ENCODE measurements around the gene IGLL5.

- TF ChIP-seq, protein P1, sequence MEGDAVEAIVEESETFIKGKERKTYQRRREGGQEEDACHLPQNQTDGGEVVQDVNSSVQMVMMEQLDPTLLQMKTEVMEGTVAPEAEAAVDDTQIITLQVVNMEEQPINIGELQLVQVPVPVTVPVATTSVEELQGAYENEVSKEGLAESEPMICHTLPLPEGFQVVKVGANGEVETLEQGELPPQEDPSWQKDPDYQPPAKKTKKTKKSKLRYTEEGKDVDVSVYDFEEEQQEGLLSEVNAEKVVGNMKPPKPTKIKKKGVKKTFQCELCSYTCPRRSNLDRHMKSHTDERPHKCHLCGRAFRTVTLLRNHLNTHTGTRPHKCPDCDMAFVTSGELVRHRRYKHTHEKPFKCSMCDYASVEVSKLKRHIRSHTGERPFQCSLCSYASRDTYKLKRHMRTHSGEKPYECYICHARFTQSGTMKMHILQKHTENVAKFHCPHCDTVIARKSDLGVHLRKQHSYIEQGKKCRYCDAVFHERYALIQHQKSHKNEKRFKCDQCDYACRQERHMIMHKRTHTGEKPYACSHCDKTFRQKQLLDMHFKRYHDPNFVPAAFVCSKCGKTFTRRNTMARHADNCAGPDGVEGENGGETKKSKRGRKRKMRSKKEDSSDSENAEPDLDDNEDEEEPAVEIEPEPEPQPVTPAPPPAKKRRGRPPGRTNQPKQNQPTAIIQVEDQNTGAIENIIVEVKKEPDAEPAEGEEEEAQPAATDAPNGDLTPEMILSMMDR (IDR thresholded peaks at IDR 0.05): no peak
- TF ChIP-seq POLR2A (IDR thresholded peaks at IDR 0.05) (no peak), EP300 (IDR thresholded peaks at IDR 0.05) (no peak), POLR2AphosphoS5 (IDR thresholded peaks at IDR 0.05) (no peak)
Measured at GRCh38 chr22:22853713-22854112, 33.9 kb upstream of the IGLL5 start.
